Measurements from ENCODE around the gene PRR20G.

PRR20G gene

DNA sequence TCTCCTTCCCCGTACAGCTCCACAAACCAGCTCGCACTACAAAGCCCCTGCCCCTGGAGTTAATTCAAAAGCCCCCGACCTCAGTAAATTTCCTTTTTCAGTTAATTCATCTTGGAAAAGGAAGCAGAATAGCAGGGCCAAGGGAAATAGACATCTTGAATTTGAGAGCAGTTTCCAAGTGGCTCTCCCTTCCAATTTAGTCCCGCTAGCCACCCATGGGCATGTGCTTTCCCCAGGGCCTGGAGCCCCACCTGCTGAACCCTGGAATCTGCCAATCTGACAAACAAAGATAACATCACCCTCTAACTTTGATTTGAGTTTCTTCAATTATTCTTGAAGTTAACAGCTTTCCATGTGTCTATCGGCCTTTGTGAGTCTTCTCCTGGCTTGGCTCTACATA lies 31.7 kb downstream of the PRR20G start:
- peaks cover 37% of the 10 kb centered on the region for H3K27me3 Mint-ChIP-seq (ENCODE audit: low read depth)
- H3K4me3 Mint-ChIP-seq = no peak overlapping the region
- peaks cover 2% of the 10 kb centered on the region for H3K9me3 Mint-ChIP-seq
- TF ChIP-seq, protein P1, sequence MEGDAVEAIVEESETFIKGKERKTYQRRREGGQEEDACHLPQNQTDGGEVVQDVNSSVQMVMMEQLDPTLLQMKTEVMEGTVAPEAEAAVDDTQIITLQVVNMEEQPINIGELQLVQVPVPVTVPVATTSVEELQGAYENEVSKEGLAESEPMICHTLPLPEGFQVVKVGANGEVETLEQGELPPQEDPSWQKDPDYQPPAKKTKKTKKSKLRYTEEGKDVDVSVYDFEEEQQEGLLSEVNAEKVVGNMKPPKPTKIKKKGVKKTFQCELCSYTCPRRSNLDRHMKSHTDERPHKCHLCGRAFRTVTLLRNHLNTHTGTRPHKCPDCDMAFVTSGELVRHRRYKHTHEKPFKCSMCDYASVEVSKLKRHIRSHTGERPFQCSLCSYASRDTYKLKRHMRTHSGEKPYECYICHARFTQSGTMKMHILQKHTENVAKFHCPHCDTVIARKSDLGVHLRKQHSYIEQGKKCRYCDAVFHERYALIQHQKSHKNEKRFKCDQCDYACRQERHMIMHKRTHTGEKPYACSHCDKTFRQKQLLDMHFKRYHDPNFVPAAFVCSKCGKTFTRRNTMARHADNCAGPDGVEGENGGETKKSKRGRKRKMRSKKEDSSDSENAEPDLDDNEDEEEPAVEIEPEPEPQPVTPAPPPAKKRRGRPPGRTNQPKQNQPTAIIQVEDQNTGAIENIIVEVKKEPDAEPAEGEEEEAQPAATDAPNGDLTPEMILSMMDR (IDR thresholded peaks at IDR 0.05; ENCODE audit: unreplicated experiment in 3 of 3) = no peak
- H3K4me1 Mint-ChIP-seq = peaks cover 5% of the 10 kb centered on the region
- no peaks in the 10 kb centered on the region for H3K36me3 Mint-ChIP-seq (ENCODE audit: low read depth)
- no peak overlapping the region for H3K27ac Mint-ChIP-seq

DNA sequence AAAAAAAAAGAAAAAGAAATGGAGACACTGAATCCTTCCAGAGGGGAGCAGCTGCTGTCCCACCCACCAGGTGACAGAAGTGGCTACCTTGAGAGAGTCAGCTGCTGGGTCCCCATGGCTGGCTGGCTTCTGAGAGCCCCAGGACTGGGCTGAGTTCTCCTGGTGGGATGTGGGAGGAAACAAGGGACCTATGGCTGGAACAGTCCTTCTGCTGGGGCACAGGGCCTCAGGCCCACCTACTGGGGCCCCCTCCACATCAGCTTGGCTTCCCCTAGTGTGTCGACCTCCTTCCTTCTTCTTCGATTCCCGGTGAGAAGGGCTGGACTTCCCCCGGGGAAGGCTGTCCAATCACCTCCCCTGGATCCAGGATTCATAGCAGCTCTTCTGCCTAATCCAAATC lies 32.3 kb downstream of the PRR20G start:
- H3K27ac Mint-ChIP-seq = no peak overlapping the region
- H3K27me3 Mint-ChIP-seq (ENCODE audit: low read depth) = peaks cover 37% of the 10 kb centered on the region
- no peaks in the 10 kb centered on the region for H3K36me3 Mint-ChIP-seq (ENCODE audit: low read depth)
- peaks cover 5% of the 10 kb centered on the region for H3K4me1 Mint-ChIP-seq
- H3K9me3 Mint-ChIP-seq = peaks cover 2% of the 10 kb centered on the region
- TF ChIP-seq, protein P1 (IDR thresholded peaks at IDR 0.05; ENCODE audit: unreplicated experiment in 3 of 3) = no peak
- H3K4me3 Mint-ChIP-seq = no peak overlapping the region

DNA sequence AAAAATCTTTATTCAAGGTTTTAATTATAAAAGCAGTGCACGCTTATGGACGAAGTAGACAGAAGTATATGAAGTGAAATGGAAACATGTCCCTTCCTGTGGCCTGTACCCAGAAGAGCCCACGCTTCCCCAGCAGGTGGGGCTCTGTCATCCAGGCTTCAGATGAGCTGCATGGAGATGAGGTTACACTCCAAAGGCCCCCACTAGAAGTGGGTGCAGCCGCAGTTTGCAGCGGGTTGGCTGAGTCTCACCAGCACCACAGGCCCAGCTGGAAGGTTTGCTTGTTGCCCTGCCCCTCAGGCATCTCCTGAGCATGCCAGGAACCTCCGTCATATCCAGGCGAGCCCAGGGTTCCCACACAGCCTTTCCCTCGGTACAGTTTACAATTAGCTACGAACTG lies 33.1 kb downstream of the PRR20G start:
- Mint-ChIP-seq H3K9me3 (peaks cover 2% of the 10 kb centered on the region), H3K36me3 (ENCODE audit: low read depth) (no peaks in the 10 kb centered on the region), H3K27ac (no peak overlapping the region), H3K27me3 (ENCODE audit: low read depth) (peaks cover 29% of the 10 kb centered on the region), H3K4me1 (peaks cover 5% of the 10 kb centered on the region), H3K4me3 (no peak overlapping the region)
- TF ChIP-seq, protein P1 (IDR thresholded peaks at IDR 0.05; ENCODE audit: unreplicated experiment in 3 of 3) = peak in 2 of 3 experiments; percentile 16 to 27

DNA sequence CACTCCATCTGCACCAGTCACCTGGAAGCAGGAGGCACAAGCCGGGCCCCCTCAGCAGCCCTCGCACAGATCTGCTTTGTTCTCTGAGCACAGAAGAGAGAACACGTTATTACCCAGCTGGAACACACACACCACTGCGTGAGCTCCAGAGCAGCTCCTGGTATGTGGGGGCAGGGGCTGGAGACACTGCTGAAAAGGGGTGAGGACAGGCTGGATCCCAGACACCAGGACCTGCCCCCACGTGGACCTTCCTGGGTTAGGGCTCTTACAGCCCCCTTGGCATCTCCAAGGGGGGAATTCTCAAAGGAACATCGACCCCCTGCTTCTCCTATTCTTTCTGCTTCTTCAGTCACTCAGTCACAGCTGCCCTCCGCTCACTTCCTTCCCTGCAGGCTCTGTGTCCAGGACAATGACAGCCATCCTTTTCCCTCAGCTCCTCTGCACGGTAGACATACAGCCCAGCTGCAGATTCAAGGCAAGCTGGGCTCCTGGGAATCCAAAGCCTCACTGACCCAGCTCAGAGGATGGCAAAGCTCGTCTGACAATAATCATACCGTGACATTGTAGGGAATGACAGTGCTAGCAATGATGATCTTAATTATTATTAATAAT lies 33.7 kb downstream of the PRR20G start:
- Mint-ChIP-seq H3K27me3 (ENCODE audit: low read depth) (peaks cover 24% of the 10 kb centered on the region), H3K9me3 (peaks cover 2% of the 10 kb centered on the region), H3K27ac (no peak overlapping the region)

DNA sequence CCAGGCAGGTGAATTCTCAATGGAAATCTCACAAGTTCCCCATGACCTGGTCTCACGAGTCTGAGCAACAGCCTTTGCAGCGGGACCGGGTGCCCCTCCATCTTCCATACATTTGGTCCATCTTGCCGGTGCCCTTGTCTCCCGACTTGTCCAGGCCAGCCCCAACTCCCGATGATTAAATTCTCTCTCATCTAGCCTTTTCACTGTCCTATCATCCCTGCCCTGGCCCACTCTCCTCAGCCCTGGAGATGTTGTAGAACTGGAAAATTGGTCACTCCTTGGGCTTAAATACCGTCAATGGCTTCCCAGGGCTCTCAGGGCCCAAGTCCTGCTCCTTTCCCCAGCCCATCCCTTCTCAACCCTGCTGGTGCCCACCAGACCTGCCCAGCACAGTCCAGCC lies 34.4 kb downstream of the PRR20G start:
- Mint-ChIP-seq H3K4me3 (no peak overlapping the region), H3K4me1 (peaks cover 5% of the 10 kb centered on the region), H3K9me3 (peaks cover 5% of the 10 kb centered on the region), H3K27ac (no peak overlapping the region), H3K27me3 (ENCODE audit: low read depth) (peaks cover 24% of the 10 kb centered on the region), H3K36me3 (ENCODE audit: low read depth) (no peaks in the 10 kb centered on the region)
- TF ChIP-seq, protein P1 (IDR thresholded peaks at IDR 0.05; ENCODE audit: unreplicated experiment in 3 of 3) = no peak

More for the DNA sequence above, 33.7 kb downstream of the PRR20G start:
- Mint-ChIP-seq H3K4me3 (no peak overlapping the region), H3K4me1 (peaks cover 5% of the 10 kb centered on the region), H3K36me3 (ENCODE audit: low read depth) (no peaks in the 10 kb centered on the region)
- TF ChIP-seq, protein P1 (IDR thresholded peaks at IDR 0.05; ENCODE audit: unreplicated experiment in 3 of 3) = no peak

DNA sequence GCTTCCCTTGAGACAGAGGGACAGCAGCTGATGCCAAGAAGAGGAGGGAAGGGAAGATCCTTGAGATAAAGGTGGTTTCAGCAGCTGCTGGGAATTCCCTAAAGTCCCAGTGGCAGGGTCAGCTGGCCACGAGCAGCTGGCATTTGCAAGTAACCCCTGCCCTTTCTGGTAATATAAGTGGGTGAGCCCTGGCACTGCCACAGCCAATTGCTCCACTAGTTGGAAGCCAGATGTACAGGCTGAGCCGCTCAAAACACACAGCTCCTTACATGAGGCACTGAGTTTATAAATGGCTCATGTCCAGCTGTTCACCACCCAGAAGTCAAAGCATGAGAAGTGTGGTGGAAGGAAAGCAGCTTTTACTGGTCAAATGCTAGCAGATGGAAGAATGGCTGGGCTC lies 35.4 kb downstream of the PRR20G start:
- no peaks in the 10 kb centered on the region for H3K36me3 Mint-ChIP-seq (ENCODE audit: low read depth)
- no peak overlapping the region for H3K4me3 Mint-ChIP-seq
- H3K27ac Mint-ChIP-seq = no peak overlapping the region
- H3K27me3 Mint-ChIP-seq (ENCODE audit: low read depth) = peaks cover 19% of the 10 kb centered on the region
- peaks cover 8% of the 10 kb centered on the region for H3K9me3 Mint-ChIP-seq
- TF ChIP-seq, protein P1 (IDR thresholded peaks at IDR 0.05; ENCODE audit: unreplicated experiment in 3 of 3) = no peak
- peaks cover 5% of the 10 kb centered on the region for H3K4me1 Mint-ChIP-seq

All from nephron (organoid).